Sigmoid colon (tissue), 7 donors: Measurements from ENCODE around the gene MAD1L1. TPM values are rescaled to one million over a fixed set of nuclear protein-coding genes. Genes with fewer than 3 reads are reported as not detected.

Source experiments
- DNase-seq: peaks from one replicate; pipeline ENCODE4 v3.0.0-alpha.2; 2019
- H3K27ac ChIP-seq, 4 donors: fragments of 200-600 bp; sonication (generic); one replicate each; pipeline ENCODE4 v1.5.1; 2016 to 2019; ENCODE audit warnings: mild to moderate bottlenecking in 1 of 4
- H3K27me3 ChIP-seq, 3 donors: fragments of 200-600 bp; sonication (generic); one replicate each; pipeline ENCODE4 v1.5.1; 2019; ENCODE audit warnings: mild to moderate bottlenecking in 1 of 3
- H3K36me3 ChIP-seq, 4 donors: fragments of 200-600 bp; sonication (generic); one replicate each; pipeline ENCODE4 v1.5.1; 2016 to 2019
- H3K4me1 ChIP-seq, 4 donors: fragments of 200-600 bp; sonication (generic); one replicate each; pipeline ENCODE4 v1.5.1; 2017 to 2019
- H3K4me3 ChIP-seq, 4 donors: fragments of 200-600 bp; sonication (generic); one replicate each; pipeline ENCODE4 v1.5.1; 2017 to 2019; ENCODE audit warnings: mild to moderate bottlenecking in 2 of 4, moderate library complexity in 1 of 4
- H3K9me3 ChIP-seq, 4 donors: fragments of 200-600 bp in 3 of 4; sonication (generic) in 3 of 4; one replicate each; pipeline versions ENCODE4 v1.5.1 to v1.6.1; 2013 to 2019
- CTCF ChIP-seq, 4 experiments: fragments of 450-650 bp in 3 of 4; fragments of 200-600 bp in 1 of 4; IDR thresholded peaks; one replicate each; pipeline ENCODE4 v1.5.1; 2016 to 2019; ENCODE audit warnings: antibody characterized with exemption in 4 of 4, mild to moderate bottlenecking in 3 of 4, moderate library complexity in 2 of 4
- EP300 ChIP-seq, 4 donors: sonication (generic); formaldehyde crosslinking; IDR thresholded peaks; one replicate each; pipeline ENCODE4 v1.6.1; 2017; ENCODE audit warnings: antibody characterized with exemption in 4 of 4
- POLR2A ChIP-seq, 2 donors: fragments of 450-650 bp; IDR thresholded peaks; one replicate each; pipeline ENCODE4 v1.6.1; 2016; ENCODE audit warnings: antibody characterized with exemption in 2 of 2, mild to moderate bottlenecking in 2 of 2, moderate library complexity in 2 of 2
- POLR2AphosphoS5 ChIP-seq, 4 donors: sonication (generic); formaldehyde crosslinking; IDR thresholded peaks; one replicate each; pipeline ENCODE4 v1.6.1; 2017; ENCODE audit warnings: antibody characterized with exemption in 4 of 4
- WGBS, 2 donors: extraction: QIAGEN DNeasy Blood & Tissue Kit; methylation state at CpG; one replicate each; pipeline ENCODE4 v1.1.7; 2013; 5-methylcytosine and 5-hydroxymethylcytosine counted together
- intact Hi-C: fragments of 100-400 bp; cut with DNase I; formaldehyde crosslinking; loops from one replicate; pipeline ENCODE4 v1.15.1; 2023
- polyA plus RNA-seq, 3 donors: library from polyadenylated mRNA; stranded (reverse); fragments of 200-250 nt; gene quantifications; one replicate each; pipeline ENCODE4 v1.2.3, GENCODE V29; 2013
- total RNA-seq, 4 donors: library from RNA; depleted of rRNA; stranded (reverse); fragments of >200 nt; gene quantifications; one replicate each; pipeline ENCODE4 v1.1.0, GENCODE V29; 2016
- donor health status: healthy with polysubstance abuse.
- donor health status: Bipolar disorder and iron deficiency.
- donor health status: healthy.

Gene MAD1L1
- total and polyA plus RNA-seq, 7 donors: 10.2 to 38.4 (median 20.6) TPM

- Histone ChIP-seq H3K27ac (peak overlapping the region in 1 of 4 donors; percentile 68), H3K27me3 (no peaks in the 10 kb centered on the region), H3K36me3 (no peaks in the 10 kb centered on the region), H3K4me1 (peaks cover 0 to 41% (median 32%) of the 10 kb centered on the region in 4 donors), H3K4me3 (peak overlapping the region in 1 of 4 donors; percentile 23), H3K9me3 (no peaks in the 10 kb centered on the region)
- TF ChIP-seq POLR2AphosphoS5 (IDR thresholded peaks at IDR 0.05) (no peak), CTCF (IDR thresholded peaks at IDR 0.05) (no peak), POLR2A (IDR thresholded peaks at IDR 0.05) (no peak), EP300 (IDR thresholded peaks at IDR 0.05) (no peak)
- DNase-seq: no peak
- 96 to 97% methylated on average over 13 of the region's 13 CpGs for WGBS, 2 donors
- intact Hi-C loops: no loop called here
Observed at GRCh38 chr7:2111568-2111967, 121.2 kb downstream of the MAD1L1 start.

GRCh38 chr7:2110610-2111396 lies 121.9 kb downstream of the MAD1L1 start:
- no peak for TF ChIP-seq POLR2A (IDR thresholded peaks at IDR 0.05)
- no peak for TF ChIP-seq CTCF (IDR thresholded peaks at IDR 0.05)
- TF ChIP-seq EP300 (IDR thresholded peaks at IDR 0.05): no peak
- no peak for TF ChIP-seq POLR2AphosphoS5 (IDR thresholded peaks at IDR 0.05)
- H3K9me3 ChIP-seq: no peaks in the 10 kb centered on the region
- 42 to 62% methylated on average over 34 of the region's 34 CpGs for WGBS, 2 donors
- H3K4me1 ChIP-seq: peaks cover 0 to 33% (median 25%) of the 10 kb centered on the region in 4 donors
- no peaks in the 10 kb centered on the region for H3K27me3 ChIP-seq
- no peak for DNase-seq
- H3K27ac ChIP-seq: peak overlapping the region in 3 of 4 donors; percentile 36 to 68 (median 63)
- peak overlapping the region in 3 of 4 donors; percentile 16 to 25 (median 23) for H3K4me3 ChIP-seq
- no peaks in the 10 kb centered on the region for H3K36me3 ChIP-seq
- intact Hi-C loops: no loop called here

- peaks cover 0 to 33% (median 26%) of the 10 kb centered on the region in 4 donors for H3K4me1 ChIP-seq
- intact Hi-C loops: loop anchor here (5.0 to 10.0 kb wide), 2 partner anchors 62 to 245 kb away; partner anchors contain the start of gene EIF3B
- no peak for DNase-seq
- peak in 1 of 4 donors; percentile 37 for TF ChIP-seq POLR2AphosphoS5 (IDR thresholded peaks at IDR 0.05)
- no peak for TF ChIP-seq EP300 (IDR thresholded peaks at IDR 0.05)
- no peak for TF ChIP-seq CTCF (IDR thresholded peaks at IDR 0.05)
- peak overlapping the region in 1 of 4 donors; percentile 25 for H3K4me3 ChIP-seq
- no peaks in the 10 kb centered on the region for H3K9me3 ChIP-seq
- 77 to 87% methylated on average over 28 of the region's 28 CpGs for WGBS, 2 donors
- no peaks in the 10 kb centered on the region for H3K27me3 ChIP-seq
- no peaks in the 10 kb centered on the region for H3K36me3 ChIP-seq
- H3K27ac ChIP-seq: peak overlapping the region in 2 of 4 donors; percentile 63 to 68
Observed at GRCh38 chr7:2109936-2110609, 122.7 kb downstream of the MAD1L1 start.

- Histone ChIP-seq H3K36me3 (no peaks in the 10 kb centered on the region), H3K9me3 (no peaks in the 10 kb centered on the region), H3K4me1 (peaks cover 0 to 40% (median 33%) of the 10 kb centered on the region in 4 donors), H3K4me3 (no peak overlapping the region), H3K27ac (no peak overlapping the region), H3K27me3 (no peaks in the 10 kb centered on the region)
- TF ChIP-seq CTCF (IDR thresholded peaks at IDR 0.05) (no peak), EP300 (IDR thresholded peaks at IDR 0.05) (no peak), POLR2A (IDR thresholded peaks at IDR 0.05) (no peak), POLR2AphosphoS5 (IDR thresholded peaks at IDR 0.05) (no peak)
- no peak for DNase-seq
- intact Hi-C loops: loop anchor here (5.0 to 10.0 kb wide), 2 partner anchors 63 to 245 kb away; partner anchors contain the start of gene EIF3B
- 89 to 94% methylated on average over 20 of the region's 20 CpGs for WGBS, 2 donors
Observed at GRCh38 chr7:2109251-2109872, 123.4 kb downstream of the MAD1L1 start.
